SH-SY5Y (cell line): Measurements from ENCODE around the gene ARHGEF4.

ENCODE experiments used
- GATA2 ChIP-seq: IDR thresholded peaks from 2 replicates; pipeline ENCODE4 v1.6.1; 2011; ENCODE audit warnings: mild to moderate bottlenecking, low read depth, low read length
- GATA3 ChIP-seq: IDR thresholded peaks from 2 replicates; pipeline ENCODE4 v1.6.1; 2011; ENCODE audit warnings: low read depth, mild to moderate bottlenecking, low read length, moderate library complexity

- TF ChIP-seq GATA3, result no peak
- no peak for TF ChIP-seq GATA2
These were observed 257.2 kb downstream of the ARHGEF4 start for GRCh38 chr2:131093696-131094462.
